Thyroid gland (tissue), 4 donors: ENCODE results near the gene ECSIT.

Experiments used
- CTCF ChIP-seq, 6 experiments: fragments of 200-600 bp in 3 of 6; fragments of 450-650 bp in 3 of 6; sonication (generic) in 3 of 6; IDR thresholded peaks; one replicate each; pipeline ENCODE4 v1.5.1; 2016 to 2019; ENCODE audit warnings: antibody characterized with exemption in 6 of 6, mild to moderate bottlenecking in 2 of 6, inconsistent platforms in 1 of 6, moderate library complexity in 1 of 6
- POLR2A ChIP-seq, 2 donors: fragments of 450-650 bp; IDR thresholded peaks; one replicate each; pipeline ENCODE4 v1.6.1; 2017; ENCODE audit warnings: antibody characterized with exemption in 2 of 2, mild to moderate bottlenecking in 2 of 2, moderate library complexity in 1 of 2

- TF ChIP-seq CTCF (IDR thresholded peaks at IDR 0.05) (no peak), POLR2A (IDR thresholded peaks at IDR 0.05) (no peak)
Measured at GRCh38 chr19:11479898-11480714, 48.8 kb downstream of the ECSIT start.
